Jurkat, Clone E6-1 (cell line): Measurements from ENCODE around the gene CHD1.

Experiments
- DNase-seq: peaks from one replicate; pipeline ENCODE4 v3.0.0-alpha.2; 2011; ENCODE audit warnings: low read depth, low spot score
- H3K4me3 ChIP-seq: 2 replicates; pipeline ENCODE4 v1.5.1; 2011; ENCODE audit warnings: mild to moderate bottlenecking, low read length, control low read depth, moderate library complexity

CHD1 gene

DNA sequence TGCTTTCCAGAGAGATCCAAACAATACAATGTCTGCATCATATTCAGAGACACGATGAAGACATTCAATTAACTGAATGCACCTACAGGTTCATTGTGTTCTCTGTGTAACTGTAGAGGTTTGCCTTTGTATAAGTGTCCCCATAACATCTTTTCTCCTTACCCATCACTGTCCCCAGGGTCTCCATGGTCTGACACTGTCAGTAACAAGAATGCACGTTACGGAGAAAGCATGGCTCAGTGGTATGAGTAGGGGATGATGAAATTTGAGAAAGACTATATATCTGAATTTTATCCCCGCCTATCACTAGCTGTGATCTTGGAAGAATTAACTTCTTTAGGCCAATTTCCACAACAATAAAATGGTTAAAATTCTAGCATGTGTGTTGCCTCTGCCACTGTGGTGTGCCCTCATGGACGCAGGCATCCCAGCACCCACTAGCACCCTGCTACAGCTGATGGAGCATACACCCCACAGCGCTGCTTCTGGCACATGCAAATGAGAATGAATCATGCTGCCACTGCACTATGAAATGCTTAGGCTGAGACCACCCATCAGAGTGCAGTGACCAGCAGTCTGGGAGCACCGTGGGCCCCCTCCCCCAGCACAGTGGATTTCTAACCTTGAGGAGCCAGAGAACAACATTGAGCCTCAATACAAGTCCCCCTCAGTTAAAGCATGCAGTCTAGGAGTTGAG is 101.1 kb downstream of the CHD1 start:
- DNase-seq = no peak
- no peak overlapping the region for H3K4me3 ChIP-seq

GRCh38 chr5:98827161-98827560 is 101.6 kb downstream of the CHD1 start:
- H3K4me3 ChIP-seq = no peak overlapping the region
- peak; percentile 41 for DNase-seq

GRCh38 chr5:98825582-98826375 is 103.0 kb downstream of the CHD1 start:
- no peak for DNase-seq
- H3K4me3 ChIP-seq = no peak overlapping the region

DNA sequence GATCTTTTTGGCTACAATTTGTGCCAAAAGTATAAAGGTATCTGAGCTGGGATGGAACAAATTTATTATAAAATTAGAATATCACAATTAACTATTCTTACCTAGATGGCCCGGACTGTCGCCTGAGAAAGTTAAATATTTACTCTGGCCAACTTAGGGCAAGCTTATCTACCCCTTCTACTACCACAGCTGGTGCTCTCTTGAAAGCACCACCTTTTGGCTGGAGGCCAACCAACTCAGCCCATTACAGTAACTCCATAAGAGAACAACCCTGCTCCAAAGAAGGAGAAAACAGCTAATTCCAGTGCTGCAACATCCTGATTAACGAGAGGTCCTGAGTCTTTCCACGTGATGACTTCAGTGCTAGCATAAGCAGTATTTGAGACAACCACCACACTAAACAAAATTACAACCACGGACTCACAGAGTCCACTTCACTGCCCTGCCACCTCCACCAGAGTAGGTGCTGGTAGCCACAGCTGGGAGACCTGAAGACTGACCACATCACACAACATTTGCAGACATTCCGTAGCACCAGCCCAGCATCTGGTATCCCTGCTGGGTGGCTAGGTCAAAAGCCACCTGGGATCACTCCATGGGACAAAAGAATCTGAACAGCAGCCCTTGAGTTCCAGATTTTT is 112.1 kb downstream of the CHD1 start:
- no peak overlapping the region for H3K4me3 ChIP-seq
- no peak for DNase-seq

- no peak overlapping the region for H3K4me3 ChIP-seq
- DNase-seq = no peak
These were observed 115.1 kb downstream of the CHD1 start for GRCh38 chr5:98813755-98814154.

GRCh38 chr5:98810206-98810605 is 118.6 kb downstream of the CHD1 start:
- DNase-seq = no peak
- no peak overlapping the region for H3K4me3 ChIP-seq

DNA sequence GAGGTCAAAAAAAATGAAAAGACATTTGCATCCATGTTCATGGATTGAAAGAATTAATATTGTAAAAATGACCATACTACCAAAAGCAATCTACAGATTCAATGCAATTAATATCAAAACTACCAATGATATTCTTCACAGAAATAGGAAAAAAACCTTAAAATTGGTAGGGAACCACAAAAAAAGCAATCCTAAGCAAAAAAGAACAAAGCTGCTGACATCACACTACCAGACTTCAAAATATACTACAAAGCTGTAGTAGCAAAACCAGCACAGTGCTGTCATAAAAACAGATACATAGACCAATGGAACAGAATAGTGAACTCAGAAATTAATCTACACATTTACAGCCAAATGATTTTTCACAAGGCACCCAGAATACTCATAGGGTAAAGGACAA is 121.0 kb downstream of the CHD1 start:
- no peak for DNase-seq
- no peak overlapping the region for H3K4me3 ChIP-seq

DNA sequence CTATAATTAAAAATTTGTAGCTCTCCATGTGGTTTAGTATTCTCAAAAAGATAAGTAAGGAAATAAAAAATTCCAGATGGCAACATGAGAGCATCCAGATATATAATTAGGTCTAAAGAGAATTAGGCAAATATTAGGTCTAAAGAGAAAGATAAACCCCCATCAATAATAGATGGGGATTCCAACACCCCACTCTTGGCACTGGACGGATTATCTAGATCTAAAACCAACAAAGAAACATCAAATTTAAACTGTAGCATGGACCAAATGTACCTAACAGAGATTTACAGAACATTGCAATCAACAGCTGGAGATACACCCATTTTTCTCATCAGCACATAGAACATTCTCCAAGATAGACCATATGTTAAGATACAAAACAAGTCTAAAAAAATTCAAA is 123.7 kb downstream of the CHD1 start:
- no peak for DNase-seq
- no peak overlapping the region for H3K4me3 ChIP-seq

- no peak overlapping the region for H3K4me3 ChIP-seq
- DNase-seq = no peak
These were observed 124.7 kb downstream of the CHD1 start for GRCh38 chr5:98804066-98804465.
